HUDEP-2 (cell line): ENCODE data around the gene FKBP8.
A peak's percentile ranks its signal among the peaks of the same experiment; 100 is the strongest.

ENCODE experiments used
- DNase-seq, 76 experiments: peaks; one replicate each; lab custom pipeline; 2025; ENCODE audit not compliant: unreplicated experiment in 76 of 76; lab: John Stamatoyannopoulos, UW

The FKBP8 gene

DNA sequence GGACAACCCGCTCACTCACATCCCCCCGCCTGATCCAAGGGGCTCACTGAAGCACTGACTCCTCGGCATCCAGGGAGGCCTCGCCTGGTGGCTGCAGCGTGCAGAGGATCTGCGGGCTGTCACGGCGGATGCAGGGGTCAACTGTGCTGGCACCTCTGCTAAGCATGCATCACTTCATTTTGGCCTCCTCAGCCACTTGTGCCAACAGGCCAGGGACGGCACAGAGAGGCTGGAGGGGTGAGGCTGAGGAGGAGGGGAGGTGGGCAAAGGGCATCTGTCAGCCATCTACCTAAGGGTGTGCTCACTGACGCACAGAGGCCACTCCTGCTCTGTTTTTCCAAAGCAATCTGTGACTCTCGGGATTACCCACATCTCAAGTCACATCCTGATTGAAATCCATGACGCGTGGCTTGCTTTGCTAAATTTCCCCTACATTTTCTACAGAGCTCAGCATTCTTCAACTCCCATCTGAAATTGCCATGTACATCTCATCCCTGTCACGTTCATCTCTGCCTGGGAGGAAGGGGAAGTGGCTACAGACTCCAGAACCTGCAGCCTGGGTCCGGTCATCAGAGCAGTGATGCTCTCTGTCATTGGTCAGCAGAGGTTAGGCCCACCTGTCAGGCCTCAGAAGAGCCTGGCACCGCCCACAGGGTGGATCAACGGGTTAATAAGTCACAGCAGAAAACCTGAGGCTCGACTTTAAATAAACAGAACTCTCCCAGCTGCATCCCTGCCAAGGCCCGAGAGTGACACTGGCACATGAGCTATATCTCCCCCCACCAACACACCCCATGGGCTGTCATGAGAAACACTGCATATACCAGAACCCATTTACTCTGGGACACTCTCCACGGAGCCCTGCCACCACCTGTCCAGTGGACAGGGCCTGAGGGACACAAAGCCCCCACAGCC lies 39.1 kb downstream of the FKBP8 start:
- no peak for DNase-seq

DNA sequence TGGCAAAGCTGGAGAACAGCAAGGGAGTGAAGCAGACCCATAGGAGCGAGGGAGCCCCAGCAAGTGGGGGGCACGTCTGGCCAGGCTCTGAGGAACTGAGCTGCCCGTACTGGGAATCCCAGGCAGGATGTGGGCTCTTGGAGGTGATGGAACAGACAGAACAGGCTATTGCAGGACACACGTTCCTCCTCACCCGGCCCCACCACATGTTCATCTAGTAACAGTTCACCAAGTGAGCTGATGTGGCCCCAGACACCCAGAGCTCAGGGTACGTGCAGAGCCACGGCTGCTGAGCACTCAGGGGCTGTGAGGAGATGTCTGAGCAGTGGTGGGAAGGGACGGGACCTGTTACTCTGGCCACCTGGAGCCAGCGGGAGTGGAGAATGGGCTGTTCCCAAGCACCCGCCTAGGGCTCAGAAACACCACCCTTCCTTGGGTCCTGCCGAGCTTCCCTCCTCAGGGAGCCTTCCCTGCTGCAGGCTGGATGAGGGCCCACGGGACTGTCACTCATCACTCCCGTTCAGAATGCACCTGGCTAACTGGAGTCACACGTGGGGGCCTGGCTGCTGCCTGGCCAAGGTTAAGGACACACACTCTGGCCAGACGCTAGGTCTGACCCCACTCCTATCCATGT lies 39.9 kb downstream of the FKBP8 start:
- peak in 2 of 76 experiments; percentile 28 to 41 for DNase-seq

DNA sequence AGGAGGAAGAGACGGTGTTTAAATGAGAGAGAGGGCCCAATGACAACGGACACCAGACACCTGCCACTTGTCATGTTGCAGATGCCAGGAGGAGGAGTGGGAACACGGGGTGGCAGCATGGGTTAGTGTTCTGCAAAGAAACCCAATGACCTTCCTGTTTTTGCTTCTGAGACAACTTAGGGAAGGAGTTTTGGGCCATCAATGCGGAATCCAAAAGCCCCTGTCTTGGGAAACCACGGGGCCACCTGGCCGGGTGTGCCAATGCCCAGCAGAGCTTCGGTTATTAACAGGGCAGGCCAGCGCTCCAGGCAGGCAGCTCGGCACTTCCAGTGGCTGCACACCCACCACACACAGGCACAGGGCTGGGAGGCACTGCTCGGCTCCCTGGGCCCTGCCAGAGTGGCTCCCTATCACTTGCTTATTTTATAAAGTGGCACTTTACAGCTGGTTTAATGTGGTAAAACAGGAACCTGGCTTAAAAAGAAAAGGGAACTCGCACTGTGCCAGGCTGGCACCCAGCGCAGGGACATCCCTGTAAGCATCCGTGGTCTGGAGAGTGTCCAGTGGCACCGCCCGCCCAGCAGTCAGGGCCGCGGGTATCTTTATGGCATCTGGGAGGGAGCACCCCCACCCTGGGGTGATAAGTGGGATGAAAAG lies 40.6 kb downstream of the FKBP8 start:
- peak in 11 of 76 experiments; percentile 14 to 53 (median 27) for DNase-seq

DNA sequence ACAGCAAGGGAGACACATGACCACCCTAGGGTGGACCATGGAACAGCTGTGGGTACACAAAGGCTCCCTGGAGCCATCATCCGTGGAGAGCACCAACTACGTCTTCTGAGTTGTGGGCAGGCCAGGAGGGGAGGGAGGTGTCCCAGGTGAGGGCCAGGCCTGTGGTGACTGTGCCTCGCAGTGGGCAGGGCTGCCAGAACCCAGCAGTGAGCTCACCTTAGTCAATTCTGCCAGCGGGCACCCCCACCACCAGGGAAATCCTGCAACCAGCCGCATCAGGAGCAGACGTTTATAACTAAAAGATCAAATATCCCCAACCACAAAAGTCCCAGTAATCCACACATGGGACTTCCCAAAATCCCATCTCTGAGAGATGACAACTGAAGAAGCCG lies 41.1 kb downstream of the FKBP8 start:
- DNase-seq = no peak

DNA sequence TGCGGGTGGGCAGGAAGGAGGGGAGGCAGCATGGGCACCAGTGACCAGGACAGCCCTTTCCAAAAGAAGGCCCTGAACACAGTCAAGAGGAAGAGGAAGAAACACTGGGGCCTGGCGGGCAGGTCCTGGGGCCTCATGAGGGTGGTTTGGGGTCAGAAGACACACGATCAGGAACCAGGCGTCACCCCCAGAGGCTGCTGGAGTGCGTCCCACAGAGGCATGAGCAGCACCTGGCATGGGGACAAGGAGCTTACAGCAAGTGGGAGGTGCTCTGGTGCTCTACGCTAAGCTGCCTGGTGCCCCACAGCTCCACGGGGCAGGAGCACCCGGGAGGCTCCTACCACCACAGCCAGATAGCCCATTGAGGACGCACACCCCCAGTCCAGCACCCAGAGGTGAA lies 41.5 kb downstream of the FKBP8 start:
- peak in 45 of 76 experiments; percentile 11 to 83 (median 44) for DNase-seq

DNA sequence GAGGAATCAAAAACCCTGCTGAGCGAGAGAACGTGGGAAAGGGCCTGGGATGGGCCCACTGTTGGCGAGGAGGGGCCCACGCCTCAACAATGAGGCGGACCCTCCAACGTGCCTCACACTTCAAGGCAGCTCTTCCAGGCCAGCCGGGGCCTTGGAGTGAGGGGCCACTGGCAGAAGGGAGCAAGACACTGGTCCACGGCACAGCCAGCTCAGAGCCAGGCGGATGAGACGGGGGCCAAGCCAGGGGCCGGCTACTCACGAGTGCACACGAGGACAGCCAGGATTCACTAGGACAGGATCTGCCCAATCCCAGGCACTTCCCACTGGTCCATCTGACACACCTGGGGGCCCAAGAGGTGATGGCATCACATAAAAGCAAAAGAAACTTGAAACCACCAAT lies 42.0 kb downstream of the FKBP8 start:
- DNase-seq = no peak

DNA sequence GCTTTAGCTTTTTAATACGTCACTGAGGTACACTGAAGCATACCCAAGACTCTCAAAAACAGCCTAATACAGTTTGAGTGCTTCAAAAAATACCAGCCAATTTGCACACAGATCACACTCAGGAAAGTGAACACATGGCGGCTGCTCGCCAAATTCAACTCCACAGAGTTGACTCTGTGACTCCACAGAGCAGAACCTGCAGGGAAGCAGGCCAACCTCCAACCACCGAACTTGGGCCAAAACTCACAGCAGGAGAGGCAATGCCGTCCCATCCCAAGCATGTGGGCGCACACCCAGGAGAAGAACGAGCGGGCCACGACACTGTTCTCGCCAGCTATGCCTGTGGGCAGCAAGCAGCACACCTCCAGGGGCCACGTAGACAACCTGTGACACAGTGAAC lies 42.6 kb downstream of the FKBP8 start:
- DNase-seq = no peak

DNA sequence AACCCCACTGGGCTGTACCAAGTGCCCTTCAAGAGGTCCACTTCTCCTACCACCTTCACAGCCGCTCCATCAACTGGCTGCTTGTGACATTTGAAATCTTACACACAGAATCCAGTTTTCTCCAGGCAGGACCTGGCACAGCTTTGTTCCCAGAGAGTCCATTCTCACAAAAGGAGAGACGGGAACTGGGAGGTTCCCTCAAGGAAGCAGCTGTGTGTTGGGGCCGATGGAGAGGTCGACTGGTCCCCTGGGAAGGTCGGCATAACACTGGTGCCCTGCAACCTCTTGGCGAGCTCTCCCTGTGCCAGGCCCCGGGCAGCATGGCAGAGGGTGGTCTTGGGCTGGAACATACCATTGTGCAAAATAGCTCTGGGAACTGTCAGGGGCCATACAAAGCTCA lies 43.0 kb downstream of the FKBP8 start:
- DNase-seq = no peak

DNA sequence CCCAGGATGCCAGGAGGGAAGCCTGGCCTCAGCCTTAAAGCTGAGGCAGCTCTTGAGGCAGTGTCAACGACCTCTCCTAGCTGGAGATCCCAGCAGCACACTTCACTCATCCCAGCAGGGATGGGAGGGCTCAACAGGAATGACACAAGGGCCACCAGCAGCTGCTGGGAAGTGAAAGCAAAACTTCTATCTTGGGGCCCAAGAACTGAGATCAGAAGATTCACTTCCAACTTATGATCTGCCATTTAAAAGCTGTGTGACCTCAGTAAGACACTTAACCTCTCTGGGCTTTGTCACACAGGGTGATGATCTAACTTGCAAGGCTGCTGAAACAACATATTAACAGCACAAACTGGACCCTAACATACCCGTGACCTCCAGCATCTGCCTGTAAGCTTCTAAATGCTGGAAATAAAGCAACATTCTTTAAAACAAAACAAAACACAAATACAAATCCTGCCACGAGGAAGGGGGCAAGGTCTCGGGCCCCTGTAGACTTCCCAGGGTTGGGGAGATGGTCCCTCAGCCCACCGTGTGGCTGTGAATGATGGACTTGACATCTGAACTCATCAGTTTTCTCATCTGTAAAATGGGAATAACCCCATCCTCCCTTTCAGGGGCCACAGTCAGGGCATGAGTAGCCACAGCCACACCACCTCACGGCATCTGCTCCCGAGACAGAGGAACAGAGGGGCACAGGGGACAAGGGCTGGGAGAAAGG lies 44.2 kb downstream of the FKBP8 start:
- no peak for DNase-seq

DNA sequence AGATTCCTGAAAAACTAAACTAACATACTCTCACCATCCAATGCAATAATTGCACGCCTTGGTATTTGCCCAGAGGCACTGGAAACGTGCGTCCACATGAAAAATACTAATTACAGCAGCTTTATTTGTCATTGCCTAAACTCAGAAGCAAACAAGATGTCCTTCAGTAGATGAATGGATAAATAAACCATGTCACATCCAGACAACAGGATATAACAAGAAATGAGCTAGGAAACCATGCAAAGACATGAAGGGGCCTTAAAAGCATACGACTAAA lies 46.5 kb downstream of the FKBP8 start:
- DNase-seq = no peak

DNA sequence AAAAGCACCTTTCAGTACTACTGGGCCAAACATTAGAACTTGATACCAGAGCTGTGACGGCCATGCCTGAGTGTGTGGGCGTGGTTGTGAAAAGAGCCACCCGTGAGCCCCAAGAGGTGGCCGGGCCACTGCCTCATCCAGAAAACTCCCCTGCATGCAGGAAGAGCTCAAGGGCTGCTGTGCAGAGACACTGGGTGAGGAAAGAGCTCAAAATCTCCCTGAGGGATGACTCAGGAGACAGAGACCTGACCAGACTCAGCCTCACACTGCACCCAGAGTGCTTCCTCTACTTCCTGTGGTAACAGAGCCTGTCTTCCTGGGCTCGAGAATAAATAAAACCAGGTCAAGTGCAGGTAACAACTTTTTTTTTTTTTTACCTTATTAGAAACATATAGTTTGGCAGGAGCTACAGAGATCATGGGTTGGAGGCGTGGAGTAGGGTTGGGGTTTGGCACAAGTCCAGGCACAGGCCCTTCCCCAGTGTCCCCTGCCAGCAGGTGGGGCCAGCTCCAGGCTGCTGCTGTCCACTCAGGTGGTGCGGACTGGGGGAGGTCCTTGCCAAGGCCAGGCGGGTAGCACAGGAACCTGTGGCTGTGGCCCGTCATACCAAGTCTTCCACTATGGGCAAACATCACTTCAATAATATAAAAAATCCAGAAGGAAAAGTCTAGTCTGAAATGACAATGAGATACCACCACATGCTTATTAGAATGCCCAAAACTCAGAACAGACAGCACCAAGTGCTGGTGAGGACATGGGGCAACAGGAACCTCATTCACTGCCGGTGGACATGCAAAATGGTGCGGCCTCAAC lies 47.0 kb downstream of the FKBP8 start:
- peak in 41 of 76 experiments; percentile 26 to 72 (median 45) for DNase-seq

DNA sequence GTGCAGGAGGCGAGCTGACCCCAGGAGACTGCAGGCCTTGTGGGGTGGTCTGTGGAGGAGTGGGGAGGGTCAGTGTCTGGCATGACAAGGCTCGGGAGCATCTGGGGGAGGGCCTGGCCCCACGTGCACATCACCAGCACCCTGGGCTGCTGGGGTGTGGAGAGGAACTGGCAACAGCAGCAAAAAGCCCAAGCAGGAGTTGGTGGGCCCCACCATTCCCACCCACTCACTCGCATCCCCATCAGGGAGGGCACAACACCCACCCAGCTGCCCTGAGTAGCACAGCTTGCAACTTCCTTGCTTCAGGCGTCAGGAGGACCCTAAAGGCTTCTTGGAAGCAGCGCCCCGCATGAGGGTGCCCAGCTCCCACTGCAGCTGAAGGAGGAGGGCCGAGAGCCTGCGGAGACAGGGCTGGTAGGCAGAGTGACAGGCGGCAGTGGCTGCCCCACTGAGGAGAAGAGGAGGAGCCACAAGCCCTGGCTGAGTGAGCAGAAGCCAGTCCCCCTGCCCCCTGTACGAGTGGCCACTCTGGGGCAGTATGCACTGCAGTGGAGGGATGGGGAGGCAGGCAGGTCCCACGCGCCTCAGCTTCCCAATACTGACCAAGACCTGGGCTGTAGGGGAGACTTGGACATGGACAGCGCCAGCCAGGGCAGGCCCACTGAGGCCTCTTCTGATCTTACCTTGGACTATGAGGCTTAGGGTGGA lies 48.0 kb downstream of the FKBP8 start:
- DNase-seq = no peak

DNA sequence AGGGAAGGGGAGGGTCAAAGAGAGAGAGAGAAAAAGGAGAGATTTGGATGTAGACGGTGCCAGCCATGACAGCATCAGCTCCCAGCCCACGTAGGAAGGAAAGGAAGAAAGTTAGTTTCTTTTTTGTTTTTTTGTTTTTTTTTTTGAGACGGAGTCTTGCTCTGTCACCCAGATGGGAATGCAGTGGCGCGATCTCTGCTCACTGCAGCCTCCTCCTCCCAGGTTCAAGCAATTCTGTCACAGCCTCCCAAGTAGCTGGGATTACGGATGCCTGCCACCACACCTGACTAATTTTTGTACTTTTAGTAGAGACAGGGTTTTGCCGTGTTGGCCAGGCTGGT lies 49.1 kb downstream of the FKBP8 start:
- DNase-seq = no peak

DNA sequence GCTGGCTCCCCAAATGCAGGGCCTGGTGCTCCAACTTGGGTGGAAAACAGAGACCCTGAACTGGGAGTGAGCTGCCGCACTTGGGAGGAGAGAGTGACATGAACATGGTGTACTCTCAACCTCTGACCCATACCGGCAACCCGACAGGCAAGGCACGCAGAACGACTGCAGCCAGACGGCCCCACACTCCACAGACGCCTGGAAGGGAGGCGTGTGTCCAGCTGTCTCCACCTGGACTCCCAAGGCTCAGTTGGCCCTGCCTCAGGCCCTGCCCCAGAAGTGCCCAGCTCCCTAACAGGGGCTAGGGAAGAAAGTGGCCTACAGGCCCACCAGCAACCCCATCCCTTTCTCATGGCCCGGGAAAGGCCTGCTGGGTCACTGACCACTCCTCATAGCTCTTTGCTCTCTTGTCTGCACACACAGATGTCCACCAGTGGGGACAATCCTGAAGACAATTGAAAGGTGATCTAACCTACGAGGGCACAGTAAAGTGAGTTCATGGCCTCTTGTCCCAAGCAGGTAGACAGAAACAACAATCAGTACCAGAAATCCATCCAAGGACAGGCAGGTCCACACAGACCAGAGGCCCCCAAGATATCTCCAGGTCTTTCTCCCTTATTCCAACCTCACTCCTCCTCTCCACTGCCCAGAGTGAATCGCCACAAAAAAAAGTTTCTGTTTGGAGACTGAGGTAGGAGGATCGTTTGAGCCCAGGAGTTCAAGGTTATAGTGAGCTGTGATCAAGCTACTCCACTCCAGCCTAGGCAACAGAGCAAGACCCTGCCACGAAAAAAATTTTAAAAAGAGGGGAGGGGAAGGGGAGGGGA lies 49.7 kb downstream of the FKBP8 start:
- DNase-seq = no peak

DNA sequence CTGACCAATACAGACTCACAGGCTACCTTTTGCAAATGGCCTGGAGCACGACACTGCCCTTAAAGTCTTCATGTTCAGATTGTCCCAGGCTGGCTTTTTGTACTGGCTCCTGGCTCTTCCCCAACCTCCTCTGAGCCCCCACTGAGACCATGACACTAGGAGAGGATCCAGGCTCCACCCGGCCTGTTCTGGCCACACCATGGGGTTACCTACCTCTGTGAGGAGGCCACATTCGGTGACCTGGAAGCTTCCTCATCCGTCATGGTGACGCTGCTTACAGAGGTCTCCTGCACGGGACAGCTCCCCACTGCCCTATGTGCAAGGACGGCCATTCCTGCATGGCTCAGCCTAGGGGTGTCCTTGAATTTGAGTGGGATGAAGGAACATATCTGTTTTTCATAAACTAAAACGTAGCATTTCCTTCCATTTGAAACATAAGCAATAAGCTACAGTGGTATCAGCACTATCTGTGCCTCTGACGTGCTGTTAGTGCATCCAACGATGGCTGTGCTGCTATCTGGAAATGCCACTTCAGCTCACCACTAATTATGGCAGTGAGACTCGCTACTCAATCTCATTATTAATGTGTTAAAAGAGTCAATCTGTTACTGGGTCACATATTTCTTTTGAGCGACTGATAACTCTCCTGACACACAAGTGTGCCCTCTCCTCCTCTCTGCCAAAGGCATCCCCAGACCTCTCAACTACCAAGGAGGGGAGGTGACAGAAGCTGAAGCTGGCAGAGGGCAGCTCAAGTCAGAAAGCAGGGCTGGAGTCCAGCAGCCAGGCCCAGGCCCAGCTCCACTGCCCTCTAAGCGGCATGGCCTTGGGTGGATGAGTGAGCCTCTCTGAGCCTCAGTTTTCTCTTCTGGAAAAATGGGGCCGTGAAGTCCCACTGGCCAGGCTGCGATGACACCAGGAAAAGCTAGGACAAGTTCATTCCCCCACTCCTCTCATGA lies 51.1 kb downstream of the FKBP8 start:
- DNase-seq = no peak

DNA sequence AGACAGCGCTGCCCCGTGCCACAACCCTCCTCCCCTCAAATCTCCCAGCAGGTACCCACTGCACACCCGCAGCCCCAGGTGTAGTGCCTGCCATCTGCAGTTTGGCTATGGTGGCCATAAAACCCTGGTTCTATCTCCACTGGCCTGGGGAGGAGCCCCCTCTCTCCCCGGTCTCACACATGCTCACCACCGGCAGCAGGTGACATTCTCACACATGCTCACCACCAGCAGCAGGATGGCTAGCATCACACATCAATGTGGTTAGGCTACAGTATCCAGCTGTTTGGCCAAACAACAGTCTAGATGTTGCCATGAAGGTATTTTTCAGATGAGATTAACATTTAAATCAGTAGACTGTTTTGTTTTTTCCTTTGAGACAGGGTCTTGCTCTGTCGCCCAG lies 52.6 kb downstream of the FKBP8 start:
- DNase-seq = no peak

DNA sequence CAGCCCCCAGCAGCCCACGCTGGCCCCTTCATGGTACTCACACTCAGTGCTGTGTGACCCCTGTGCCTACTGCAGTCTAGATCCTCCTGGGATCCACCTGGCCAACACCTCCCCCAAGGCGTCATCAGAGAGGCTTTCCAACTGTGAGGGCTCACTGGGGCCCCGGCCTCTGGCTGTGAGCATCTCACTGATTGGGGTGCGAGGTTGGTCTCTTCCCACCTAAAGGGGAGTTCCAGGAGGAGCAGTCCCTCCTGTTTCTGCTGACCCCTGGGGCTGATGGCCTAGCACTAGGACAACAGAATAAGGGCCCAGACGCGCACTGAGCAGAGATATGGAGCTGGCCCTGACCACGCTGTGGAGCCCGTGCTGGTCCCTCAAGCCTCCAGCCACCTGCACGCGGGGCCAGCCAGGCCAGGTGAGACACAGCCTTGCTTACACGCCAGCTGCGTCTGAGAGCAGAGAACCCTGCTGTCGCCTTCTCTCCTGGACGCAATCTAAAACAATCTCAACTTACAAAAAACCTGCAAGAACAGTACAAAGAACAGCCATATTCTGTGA lies 53.7 kb downstream of the FKBP8 start:
- no peak for DNase-seq
